ENCODE results near the gene COL4A4.

- TF ChIP-seq, protein P1, sequence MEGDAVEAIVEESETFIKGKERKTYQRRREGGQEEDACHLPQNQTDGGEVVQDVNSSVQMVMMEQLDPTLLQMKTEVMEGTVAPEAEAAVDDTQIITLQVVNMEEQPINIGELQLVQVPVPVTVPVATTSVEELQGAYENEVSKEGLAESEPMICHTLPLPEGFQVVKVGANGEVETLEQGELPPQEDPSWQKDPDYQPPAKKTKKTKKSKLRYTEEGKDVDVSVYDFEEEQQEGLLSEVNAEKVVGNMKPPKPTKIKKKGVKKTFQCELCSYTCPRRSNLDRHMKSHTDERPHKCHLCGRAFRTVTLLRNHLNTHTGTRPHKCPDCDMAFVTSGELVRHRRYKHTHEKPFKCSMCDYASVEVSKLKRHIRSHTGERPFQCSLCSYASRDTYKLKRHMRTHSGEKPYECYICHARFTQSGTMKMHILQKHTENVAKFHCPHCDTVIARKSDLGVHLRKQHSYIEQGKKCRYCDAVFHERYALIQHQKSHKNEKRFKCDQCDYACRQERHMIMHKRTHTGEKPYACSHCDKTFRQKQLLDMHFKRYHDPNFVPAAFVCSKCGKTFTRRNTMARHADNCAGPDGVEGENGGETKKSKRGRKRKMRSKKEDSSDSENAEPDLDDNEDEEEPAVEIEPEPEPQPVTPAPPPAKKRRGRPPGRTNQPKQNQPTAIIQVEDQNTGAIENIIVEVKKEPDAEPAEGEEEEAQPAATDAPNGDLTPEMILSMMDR (IDR thresholded peaks at IDR 0.05; ENCODE audit: borderline replicate concordance, extremely low read depth, low read length, poor library complexity, severe bottlenecking) = no peak
- TF ChIP-seq EZH2 (IDR thresholded peaks at IDR 0.05; ENCODE audit: borderline replicate concordance, low read depth, low read length, severe bottlenecking) = no peak
These were observed 172.3 kb downstream of the COL4A4 start for GRCh38 chr2:226991663-226992062.

Measured in DND-41 (cell line).